GM11168 (cell line): ENCODE measurements around the gene KRTAP1-5.
"Not testable (repeated sequence)": the region's sequence is repeated elsewhere in the genome, so short reads cannot be mapped to it uniquely, and the experiment has no call there.

ENCODE experiments used
- in situ Hi-C: fragments of 300-500 bp; cut with MboI; formaldehyde crosslinking; loops from one replicate; pipeline ENCODE4 v1.12.0; 2022; ENCODE audit warnings: low sequenced_read_pairs; ENCODE audit not compliant: unreplicated experiment

Gene KRTAP1-5

GRCh38 chr17:41052566-41052965, 25.6 kb upstream of the KRTAP1-5 start:
- in situ Hi-C loops = no loop called here

GRCh38 chr17:41049110-41049509, 22.1 kb upstream of the KRTAP1-5 start:
- in situ Hi-C loops = no loop called here

GRCh38 chr17:41048441-41048840, 21.4 kb upstream of the KRTAP1-5 start:
- in situ Hi-C loops = no loop called here

- in situ Hi-C loops = not testable (repeated sequence)
These were observed 19.9 kb upstream of the KRTAP1-5 start, which contains the start of gene KRTAP2-1 for GRCh38 chr17:41046735-41047465. KRTAP2-1 (minus strand) TSS chr17:41047316; CDS start chr17:41047267, 49 bp downstream.

- in situ Hi-C loops = no loop called here
These were observed 15.9 kb upstream of the KRTAP1-5 start for GRCh38 chr17:41042953-41043352.

GRCh38 chr17:41040783-41041571, 14.0 kb upstream of the KRTAP1-5 start, which contains the start of gene KRTAP1-1:
KRTAP1-1 (minus strand) TSS chr17:41041450; CDS start chr17:41041397, 53 bp downstream.
- in situ Hi-C loops = not testable (repeated sequence)

- in situ Hi-C loops = no loop called here
These were observed 10.9 kb upstream of the KRTAP1-5 start for GRCh38 chr17:41037853-41038350.

GRCh38 chr17:41034346-41034935, 7.4 kb upstream of the KRTAP1-5 start, which contains the start of gene KRTAP1-3:
KRTAP1-3 (minus strand) TSS chr17:41034874; CDS start chr17:41034821, 53 bp downstream.
- in situ Hi-C loops = not testable (repeated sequence)

GRCh38 chr17:41029633-41030245, 2.7 kb upstream of the KRTAP1-5 start, which contains the start of gene KRTAP1-4:
KRTAP1-4 (minus strand) TSS chr17:41030195; CDS start chr17:41030078, 117 bp downstream.
- in situ Hi-C loops = no loop called here

- in situ Hi-C loops = no loop called here
These were observed 2.3 kb downstream of the KRTAP1-5 start for GRCh38 chr17:41024697-41025096.

GRCh38 chr17:41020336-41020735, 6.7 kb downstream of the KRTAP1-5 start:
- in situ Hi-C loops = no loop called here

- in situ Hi-C loops = no loop called here
These were observed 7.6 kb downstream of the KRTAP1-5 start for GRCh38 chr17:41019415-41019814.

- in situ Hi-C loops = no loop called here
These were observed 8.5 kb downstream of the KRTAP1-5 start for GRCh38 chr17:41018541-41018940.

- in situ Hi-C loops = no loop called here
These were observed 10.3 kb downstream of the KRTAP1-5 start for GRCh38 chr17:41016578-41017215.

GRCh38 chr17:41015454-41015853, 11.6 kb downstream of the KRTAP1-5 start:
- in situ Hi-C loops = no loop called here

- in situ Hi-C loops = no loop called here
These were observed 13.4 kb downstream of the KRTAP1-5 start for GRCh38 chr17:41013606-41014005.

GRCh38 chr17:41013181-41013580, 13.8 kb downstream of the KRTAP1-5 start:
- in situ Hi-C loops = no loop called here

GRCh38 chr17:41012326-41013120, 14.5 kb downstream of the KRTAP1-5 start:
- in situ Hi-C loops = no loop called here

GRCh38 chr17:41010441-41010840, 16.6 kb downstream of the KRTAP1-5 start:
- in situ Hi-C loops = no loop called here
